ENCODE measurements around the gene CRELD2.

Gene CRELD2

GRCh38 chr22:49972163-49973017, 54.0 kb downstream of the CRELD2 start (continued):
- no peak for TF ChIP-seq ZBTB49 (tag by site-specific recombination; IDR thresholded peaks at IDR 0.05; ENCODE audit: low read depth)
- TF ChIP-seq ZNF658 (tag by site-specific recombination; IDR thresholded peaks at IDR 0.05), result no peak
- 0 out of 2 replicates have a peak, but pooled peaks have one; percentile 20 for TF ChIP-seq ZNF148 (tag by site-specific recombination; IDR thresholded peaks at IDR 0.05; ENCODE audit: borderline replicate concordance)
- no peak for TF ChIP-seq MEIS1 (CRISPR knock-in tag; IDR thresholded peaks at IDR 0.05; ENCODE audit: borderline replicate concordance)
- 0 out of 2 replicates have a peak, but pooled peaks have one; percentile 14 for TF ChIP-seq GLIS1 (tag by site-specific recombination; IDR thresholded peaks at IDR 0.05)
- no peak for TF ChIP-seq TRIM28 (IDR thresholded peaks at IDR 0.05; ENCODE audit: borderline replicate concordance, low read length)
- TF ChIP-seq ZNF121 (tag by site-specific recombination; IDR thresholded peaks at IDR 0.05), result no peak
- TF ChIP-seq GLIS2 (tag by site-specific recombination; IDR thresholded peaks at IDR 0.05), result 0 out of 2 replicates have a peak, but pooled peaks have one; percentile 11
- no peak for TF ChIP-seq ZNF394 (tag by site-specific recombination; IDR thresholded peaks at IDR 0.05; ENCODE audit: borderline replicate concordance)
- no peak for TF ChIP-seq ZNF473 (tag by site-specific recombination; IDR thresholded peaks at IDR 0.05)
- TF ChIP-seq, protein P1, sequence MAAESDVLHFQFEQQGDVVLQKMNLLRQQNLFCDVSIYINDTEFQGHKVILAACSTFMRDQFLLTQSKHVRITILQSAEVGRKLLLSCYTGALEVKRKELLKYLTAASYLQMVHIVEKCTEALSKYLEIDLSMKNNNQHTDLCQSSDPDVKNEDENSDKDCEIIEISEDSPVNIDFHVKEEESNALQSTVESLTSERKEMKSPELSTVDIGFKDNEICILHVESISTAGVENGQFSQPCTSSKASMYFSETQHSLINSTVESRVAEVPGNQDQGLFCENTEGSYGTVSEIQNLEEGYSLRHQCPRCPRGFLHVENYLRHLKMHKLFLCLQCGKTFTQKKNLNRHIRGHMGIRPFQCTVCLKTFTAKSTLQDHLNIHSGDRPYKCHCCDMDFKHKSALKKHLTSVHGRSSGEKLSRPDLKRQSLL (tag by site-specific recombination; IDR thresholded peaks at IDR 0.05), result no peak
- no peak for TF ChIP-seq ZNF571 (tag by site-specific recombination; IDR thresholded peaks at IDR 0.05)
- TF ChIP-seq ZBTB17 (tag by site-specific recombination; IDR thresholded peaks at IDR 0.05), result no peak
- no peak for TF ChIP-seq SP2 (tag by site-specific recombination; IDR thresholded peaks at IDR 0.05)
- TF ChIP-seq ZNF2 (tag by site-specific recombination; IDR thresholded peaks at IDR 0.05), result 0 out of 2 replicates have a peak, but pooled peaks have one; percentile 17
- no peak for TF ChIP-seq SP3 (tag by site-specific recombination; IDR thresholded peaks at IDR 0.05)
- TF ChIP-seq FEZF1 (tag by site-specific recombination; IDR thresholded peaks at IDR 0.05), result no peak
- TF ChIP-seq ZNF660 (tag by site-specific recombination; IDR thresholded peaks at IDR 0.05), result no peak
- TF ChIP-seq YY1 (tag by site-specific recombination; IDR thresholded peaks at IDR 0.05), result no peak
- TF ChIP-seq IKZF3 (tag by site-specific recombination; IDR thresholded peaks at IDR 0.05), result no peak
- no peak for TF ChIP-seq ATF2 (tag by site-specific recombination; IDR thresholded peaks at IDR 0.05; ENCODE audit: low read depth)
- no peak for TF ChIP-seq ZFP37 (tag by site-specific recombination; IDR thresholded peaks at IDR 0.05)
- TF ChIP-seq ZNF404 (tag by site-specific recombination; IDR thresholded peaks at IDR 0.05), result no peak
- TF ChIP-seq, protein P2, sequence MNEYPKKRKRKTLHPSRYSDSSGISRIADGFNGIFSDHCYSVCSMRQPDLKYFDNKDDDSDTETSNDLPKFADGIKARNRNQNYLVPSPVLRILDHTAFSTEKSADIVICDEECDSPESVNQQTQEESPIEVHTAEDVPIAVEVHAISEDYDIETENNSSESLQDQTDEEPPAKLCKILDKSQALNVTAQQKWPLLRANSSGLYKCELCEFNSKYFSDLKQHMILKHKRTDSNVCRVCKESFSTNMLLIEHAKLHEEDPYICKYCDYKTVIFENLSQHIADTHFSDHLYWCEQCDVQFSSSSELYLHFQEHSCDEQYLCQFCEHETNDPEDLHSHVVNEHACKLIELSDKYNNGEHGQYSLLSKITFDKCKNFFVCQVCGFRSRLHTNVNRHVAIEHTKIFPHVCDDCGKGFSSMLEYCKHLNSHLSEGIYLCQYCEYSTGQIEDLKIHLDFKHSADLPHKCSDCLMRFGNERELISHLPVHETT (tag by site-specific recombination; IDR thresholded peaks at IDR 0.05), result no peak
- no peak for TF ChIP-seq REPIN1 (tag by site-specific recombination; IDR thresholded peaks at IDR 0.05; ENCODE audit: low read depth)
- 0 out of 2 replicates have a peak, but pooled peaks have one; percentile 46 for TF ChIP-seq ZSCAN18 (tag by site-specific recombination; IDR thresholded peaks at IDR 0.05)
- no peak for TF ChIP-seq ZNF354C (tag by site-specific recombination; IDR thresholded peaks at IDR 0.05; ENCODE audit: borderline replicate concordance, low read depth)
- TF ChIP-seq INSM2 (tag by site-specific recombination; IDR thresholded peaks at IDR 0.05), result peak; percentile 52; the same call in 1 of the 2 replicates

Measured in HEK293 (cell line).